Stimulated activated CD4-positive, alpha-beta T cell treated with anti-CD3 and anti-CD28 coated beads, TNF-alpha, amount 100 ng/mL, for 1 hour (primary cell): ENCODE data around the gene FCRLA.
"Not testable (repeated sequence)": the region's sequence is repeated elsewhere in the genome, so short reads cannot be mapped to it uniquely, and the experiment has no call there.

Experiments
- DNase-seq, 3 donors: peaks; one replicate each; pipeline ENCODE4 v3.0.0-alpha.2; 2020; ENCODE audit warnings: low read depth in 3 of 3, low spot score in 1 of 3

FCRLA gene, protein sequence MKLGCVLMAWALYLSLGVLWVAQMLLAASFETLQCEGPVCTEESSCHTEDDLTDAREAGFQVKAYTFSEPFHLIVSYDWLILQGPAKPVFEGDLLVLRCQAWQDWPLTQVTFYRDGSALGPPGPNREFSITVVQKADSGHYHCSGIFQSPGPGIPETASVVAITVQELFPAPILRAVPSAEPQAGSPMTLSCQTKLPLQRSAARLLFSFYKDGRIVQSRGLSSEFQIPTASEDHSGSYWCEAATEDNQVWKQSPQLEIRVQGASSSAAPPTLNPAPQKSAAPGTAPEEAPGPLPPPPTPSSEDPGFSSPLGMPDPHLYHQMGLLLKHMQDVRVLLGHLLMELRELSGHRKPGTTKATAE

DNA sequence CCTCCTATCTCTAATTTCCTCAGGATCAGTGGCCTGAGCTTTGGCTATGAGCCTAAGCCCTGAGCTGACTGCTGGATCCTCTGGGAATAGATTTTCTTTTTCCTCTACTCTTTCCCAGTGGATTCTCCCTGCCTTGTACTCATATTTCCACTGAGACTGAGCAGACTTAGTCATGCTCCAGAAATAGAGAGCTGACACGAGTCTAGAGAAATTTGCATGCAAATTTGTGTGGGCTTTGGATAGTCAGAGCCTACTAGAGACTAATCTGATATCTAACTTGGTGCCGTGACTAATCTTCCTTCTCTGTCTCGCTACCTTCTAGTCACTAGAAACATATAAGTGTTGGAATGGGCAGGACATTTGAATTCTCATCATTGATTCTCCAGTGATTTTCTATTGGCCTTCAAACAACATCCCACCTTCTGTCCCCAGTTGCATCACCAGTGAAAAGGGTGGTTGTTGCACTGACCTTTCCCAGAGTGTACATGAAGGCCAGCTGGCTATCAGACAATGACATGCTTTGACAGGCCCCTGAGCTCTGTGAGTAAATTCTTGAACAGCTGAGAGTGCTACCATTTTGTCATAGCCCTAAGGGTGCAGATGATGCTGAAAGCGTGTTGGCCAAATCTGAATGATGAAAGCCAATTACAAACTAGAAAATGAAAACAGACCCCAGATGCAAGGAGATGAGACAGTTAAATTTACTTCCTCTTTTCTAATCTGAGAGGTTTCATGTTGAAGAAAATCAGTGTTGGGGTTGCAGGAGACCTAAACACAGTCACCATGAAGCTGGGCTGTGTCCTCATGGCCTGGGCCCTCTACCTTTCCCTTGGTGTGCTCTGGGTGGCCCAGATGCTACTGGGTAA lies at the start of gene FCRLA:
FCRLA (plus strand) TSS at position 748 of the 866 bp plus-strand sequence; CDS start at position 784, 36 bp downstream.
- DNase-seq, result no peak

DNA sequence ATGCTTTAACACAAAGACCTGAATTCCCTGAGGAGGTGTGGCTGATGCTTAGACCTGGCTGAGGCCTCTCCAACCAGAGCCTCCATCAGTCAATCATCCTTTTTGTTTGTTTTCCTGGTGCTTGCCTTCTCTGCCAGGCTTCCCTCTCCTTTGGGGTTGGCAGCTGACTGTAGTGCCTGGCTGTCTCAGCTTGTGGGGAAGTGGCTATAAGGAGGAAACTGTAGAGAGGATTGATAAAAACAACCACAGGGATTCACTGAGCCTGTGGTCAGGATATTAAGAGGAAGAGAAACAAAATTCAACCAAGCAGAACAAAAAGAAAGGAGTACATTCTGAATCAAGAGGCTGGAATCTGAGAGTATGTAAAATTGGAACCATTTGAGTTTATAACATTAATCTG lies 48.5 kb upstream of the FCRLA start:
- DNase-seq, result not testable (repeated sequence)

DNA sequence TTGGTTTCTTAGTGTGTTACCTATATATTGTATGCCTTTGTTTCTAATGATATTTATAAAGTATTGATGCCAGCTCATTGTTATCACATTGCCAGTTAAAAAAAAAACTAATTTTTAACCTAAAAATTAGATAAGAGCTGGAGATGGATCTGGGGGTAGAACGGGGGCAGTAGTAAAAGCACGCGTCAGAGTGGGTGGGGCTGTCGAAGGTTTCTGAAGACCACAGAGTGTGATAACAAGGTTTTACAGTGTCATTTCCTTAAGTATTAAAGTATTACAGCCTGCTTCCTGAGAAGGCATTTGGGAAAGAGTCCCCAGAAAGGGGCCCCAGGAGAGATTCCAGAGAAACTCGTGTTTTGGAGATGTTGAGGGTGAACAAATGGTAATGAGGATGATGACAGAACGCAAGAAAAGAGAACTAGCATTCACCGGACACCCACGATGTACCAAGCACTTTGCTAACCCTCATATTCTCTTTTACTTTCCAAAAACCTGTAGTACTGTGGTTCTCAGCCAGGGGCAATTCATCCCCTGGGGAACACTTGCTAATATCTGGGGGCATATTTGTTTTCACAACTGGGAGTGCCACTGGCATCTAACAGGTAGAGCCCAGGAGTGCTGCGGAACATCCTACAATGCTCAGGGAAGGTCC lies 45.2 kb upstream of the FCRLA start:
- DNase-seq, result not testable (repeated sequence)

DNA sequence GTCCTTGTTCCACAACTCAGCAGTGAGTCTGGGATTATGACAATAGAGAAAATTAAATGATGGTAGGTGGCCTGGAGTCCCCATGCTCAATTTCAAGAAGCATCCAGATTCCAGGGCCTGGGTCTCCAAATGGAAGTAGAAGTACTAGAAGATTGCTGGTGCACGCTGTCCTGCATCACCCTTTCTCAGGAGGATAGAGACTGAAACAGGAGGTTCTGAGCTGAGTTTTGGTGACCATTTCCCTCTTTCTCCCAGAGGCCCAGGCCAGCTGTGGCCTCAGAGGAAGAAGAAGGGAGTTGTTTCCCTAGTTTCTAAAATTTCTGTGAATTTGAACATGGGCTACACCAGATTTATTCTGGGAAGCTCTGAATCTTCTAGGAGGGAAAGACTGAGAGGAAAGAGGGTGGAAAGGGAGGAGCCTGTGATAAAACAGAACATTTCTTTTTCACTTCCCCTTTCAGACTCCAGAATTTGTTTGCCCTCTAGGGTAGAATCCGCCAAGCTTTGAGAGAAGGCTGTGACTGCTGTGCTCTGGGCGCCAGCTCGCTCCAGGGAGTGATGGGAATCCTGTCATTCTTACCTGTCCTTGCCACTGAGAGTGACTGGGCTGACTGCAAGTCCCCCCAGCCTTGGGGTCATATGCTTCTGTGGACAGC lies 44.2 kb upstream of the FCRLA start, which contains the start of gene FCGR2B:
FCGR2B (plus strand) TSS at position 460 of the 656 bp plus-strand sequence; CDS start at position 559, 99 bp downstream.
- DNase-seq, result not testable (repeated sequence)

DNA sequence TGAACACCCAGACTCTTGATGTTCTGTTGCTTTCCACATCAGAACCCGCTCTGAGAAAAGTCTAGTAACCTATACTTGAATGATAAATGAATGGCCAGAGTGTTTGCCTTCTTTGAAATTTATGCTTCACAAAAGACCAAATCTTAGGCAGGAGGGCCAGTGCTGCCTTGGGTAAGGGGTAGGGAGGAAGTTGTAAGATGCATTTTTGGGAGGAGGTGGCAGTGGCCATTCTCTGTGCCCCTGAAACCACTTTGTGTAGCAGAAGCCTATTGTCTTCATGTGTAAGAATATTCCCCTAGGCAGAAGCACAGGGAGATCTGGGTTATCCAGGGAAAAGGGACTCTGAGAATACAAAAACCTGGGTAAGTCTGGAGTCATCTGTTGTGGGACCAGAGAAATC lies 43.5 kb upstream of the FCRLA start:
- not testable (repeated sequence) for DNase-seq

DNA sequence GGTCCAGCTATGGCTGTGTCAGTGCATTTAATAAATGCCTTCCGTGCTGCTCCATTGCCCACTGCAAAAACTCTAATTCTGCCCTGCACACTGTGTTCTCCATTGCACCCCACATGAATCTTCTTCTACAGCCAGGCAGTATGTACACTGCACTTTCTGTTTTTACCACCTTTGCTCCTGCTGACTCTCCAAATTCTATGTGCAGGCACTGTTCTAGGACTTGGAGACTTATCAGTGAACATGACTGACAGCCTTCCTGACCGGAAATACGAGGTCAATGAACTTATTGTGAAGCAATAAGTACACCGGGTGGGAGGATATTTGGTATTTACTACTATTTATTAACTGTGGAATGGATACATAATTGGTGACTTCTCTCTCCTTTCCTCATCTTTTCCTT lies 42.3 kb upstream of the FCRLA start:
- DNase-seq, result not testable (repeated sequence)

DNA sequence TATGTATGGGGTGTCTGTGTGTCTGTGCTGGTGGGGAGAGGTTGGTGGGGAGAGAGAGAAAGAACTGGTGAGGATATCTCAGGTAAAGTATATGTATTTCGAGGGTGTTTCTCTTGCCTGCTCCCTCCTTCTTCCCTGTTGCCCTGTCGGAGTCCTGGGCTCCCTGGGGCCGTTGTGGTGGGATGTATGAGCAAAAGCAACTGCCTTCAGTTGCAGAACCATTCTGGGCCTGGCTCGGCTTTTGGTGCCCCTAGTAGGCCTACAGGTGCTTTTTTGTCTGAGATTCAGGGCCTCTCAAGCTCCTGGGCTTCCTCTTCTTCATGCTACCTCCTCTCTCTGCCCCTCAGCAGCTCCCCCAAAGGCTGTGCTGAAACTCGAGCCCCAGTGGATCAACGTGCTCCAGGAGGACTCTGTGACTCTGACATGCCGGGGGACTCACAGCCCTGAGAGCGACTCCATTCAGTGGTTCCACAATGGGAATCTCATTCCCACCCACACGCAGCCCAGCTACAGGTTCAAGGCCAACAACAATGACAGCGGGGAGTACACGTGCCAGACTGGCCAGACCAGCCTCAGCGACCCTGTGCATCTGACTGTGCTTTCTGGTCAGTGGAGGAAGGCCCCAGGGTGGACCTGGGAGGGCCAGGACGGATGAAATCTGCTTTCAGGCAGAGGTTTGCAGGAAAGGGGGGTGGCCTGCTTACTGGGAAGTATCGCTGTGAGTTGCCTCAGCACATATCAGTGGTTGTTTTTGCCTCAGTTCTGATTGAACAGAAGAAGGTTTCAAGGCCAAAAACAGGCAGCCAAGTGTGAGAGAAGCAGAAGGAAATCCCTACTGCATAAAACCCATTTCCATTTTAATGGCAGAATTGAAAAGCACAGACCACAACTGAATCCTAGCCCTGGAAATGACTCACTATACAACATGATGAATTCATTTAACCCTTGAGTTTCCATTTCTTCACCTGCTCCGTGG lies 35.7 kb upstream of the FCRLA start:
- not testable (repeated sequence) for DNase-seq

DNA sequence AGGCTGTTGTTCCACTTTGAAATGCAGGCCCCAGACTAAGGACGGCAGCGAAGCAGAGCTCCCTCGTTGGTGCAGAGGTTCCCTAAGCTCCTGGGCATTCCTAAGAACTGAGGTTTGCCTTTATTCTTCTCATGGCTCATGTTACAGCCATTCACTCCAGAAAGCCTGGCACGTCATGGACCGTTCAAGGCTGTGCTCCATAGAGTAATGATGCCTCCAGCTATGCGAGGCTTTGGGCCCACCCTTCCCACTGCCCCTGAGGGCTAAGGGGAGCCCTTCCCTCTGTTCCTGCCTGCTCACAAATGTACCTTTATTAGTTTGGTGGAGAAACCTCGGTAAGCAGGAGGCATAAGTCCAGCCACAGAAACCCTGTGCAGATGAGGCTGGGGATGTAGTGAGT lies 33.6 kb upstream of the FCRLA start:
- DNase-seq, result not testable (repeated sequence)

DNA sequence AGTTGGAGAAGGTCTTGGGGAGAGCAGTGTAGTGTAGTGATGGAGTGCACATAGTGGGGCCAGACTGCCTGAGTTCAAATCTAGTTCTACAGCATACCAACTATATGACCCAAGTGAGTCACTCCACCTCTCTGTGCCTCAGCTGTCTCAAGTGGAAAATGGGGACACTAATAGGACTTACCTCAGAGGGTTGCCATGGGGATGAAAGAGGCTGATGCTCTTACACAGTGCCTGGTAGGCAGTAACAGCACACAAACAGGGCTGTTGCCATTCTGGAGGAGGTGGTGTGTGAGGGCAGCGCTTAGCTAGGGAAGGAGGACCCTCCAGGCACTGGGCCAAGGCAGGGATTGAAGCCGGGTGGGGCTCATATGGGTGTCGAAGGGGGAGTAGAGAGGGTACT lies 32.6 kb upstream of the FCRLA start:
- not testable (repeated sequence) for DNase-seq

DNA sequence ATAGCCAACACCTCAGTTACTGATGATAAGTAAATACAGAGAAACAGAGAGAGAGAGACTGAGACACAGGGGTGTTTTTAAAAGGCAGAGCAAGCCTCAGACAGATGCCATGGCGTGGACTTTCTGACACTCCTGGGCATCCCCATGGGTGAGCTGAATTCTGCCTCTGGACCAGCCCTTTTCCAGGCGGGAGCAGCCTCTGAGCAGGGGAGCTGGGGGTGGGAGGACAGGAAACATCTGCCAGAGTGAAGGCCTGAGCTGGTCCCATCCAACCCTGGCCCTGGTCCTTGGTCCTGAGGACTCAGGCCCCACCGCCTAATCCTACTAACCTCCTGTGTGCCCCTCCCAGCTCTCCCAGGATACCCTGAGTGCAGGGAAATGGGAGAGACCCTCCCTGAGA lies 32.1 kb upstream of the FCRLA start:
- DNase-seq, result not testable (repeated sequence)

DNA sequence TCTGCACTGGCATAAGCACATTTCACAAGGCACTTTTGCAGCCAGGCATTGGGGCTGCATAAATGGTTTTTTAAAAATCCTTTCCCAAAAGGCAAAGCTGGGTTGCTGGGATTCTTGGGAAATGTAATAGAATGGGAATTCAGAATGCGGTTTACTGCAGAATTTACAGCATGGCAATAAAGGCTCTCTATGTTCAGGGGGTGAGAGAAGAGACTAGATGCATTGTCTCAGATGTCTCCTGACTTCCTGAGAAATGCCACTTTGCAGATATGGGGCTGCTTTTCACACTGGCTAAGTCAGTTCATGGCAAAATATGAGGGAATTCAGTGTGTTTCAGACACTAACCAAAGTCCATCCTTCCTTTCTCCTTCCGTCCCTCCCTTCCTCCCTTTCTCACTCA lies 30.6 kb upstream of the FCRLA start:
- no peak for DNase-seq

DNA sequence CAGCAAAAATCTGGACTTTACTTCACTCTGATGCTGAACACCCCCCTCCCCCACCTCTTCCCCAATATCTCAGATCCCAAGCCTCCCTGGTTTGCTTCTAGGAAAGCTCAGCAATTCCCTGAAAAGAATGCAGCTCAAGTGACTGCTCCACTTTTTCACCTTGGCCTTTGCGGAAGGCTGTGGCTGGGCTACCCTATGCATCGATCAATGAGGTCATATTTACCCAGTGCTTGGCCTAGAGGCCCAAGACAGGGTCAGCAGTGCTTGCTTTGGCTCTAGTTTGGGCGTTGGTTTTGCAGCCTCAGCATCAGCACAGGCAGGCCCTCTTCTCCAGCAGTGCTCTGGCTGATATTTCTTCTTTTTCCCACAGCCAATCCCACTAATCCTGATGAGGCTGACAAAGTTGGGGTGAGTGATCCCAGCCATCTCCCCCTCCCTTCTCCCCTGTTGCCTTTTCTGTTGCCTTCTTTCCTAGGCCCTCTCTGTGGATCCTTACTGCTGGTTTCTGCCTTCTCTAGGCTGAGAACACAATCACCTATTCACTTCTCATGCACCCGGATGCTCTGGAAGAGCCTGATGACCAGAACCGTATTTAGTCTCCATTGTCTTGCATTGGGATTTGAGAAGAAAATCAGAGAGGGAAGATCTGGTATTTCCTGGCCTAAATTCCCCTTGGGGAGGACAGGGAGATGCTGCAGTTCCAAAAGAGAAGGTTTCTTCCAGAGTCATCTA lies 29.9 kb upstream of the FCRLA start:
- no peak for DNase-seq

DNA sequence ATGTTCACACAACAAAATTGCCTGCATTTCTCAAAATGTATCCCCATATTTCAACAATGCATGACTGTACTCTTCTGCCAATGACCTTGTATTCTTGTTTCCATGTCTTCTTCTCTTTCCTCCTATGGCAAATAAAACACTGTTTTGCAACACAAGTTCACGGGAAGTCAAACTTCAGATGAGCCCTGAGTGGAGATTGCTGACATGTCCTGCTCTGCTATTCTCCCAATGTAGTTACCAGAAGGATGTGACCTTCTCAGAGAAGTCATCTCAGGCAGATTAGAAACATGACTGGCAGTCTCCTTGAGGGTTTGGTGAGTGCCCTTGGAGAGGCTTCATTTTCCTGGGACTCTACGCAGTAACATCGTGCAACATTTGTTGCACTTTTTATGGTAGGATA lies 28.5 kb upstream of the FCRLA start:
- DNase-seq, result no peak

DNA sequence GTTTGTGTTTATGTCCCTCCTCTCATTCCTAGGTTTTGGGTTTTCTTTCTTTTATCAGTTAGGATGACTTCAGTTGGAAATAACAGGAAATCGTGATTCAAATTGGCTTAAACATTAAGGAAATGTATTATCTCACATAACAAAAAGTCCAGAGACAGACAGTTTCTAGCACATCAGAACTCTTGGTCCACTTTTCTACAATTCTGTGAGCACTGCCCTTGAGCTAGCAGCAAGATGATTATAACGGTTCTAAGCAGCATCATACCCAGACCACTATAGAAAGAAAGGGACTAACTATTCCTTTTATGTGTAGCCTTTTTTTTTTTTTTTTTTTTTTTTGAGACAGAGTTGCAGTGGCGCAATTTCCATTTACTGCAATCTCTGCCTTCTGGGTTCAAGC lies 25.1 kb upstream of the FCRLA start:
- DNase-seq, result no peak

DNA sequence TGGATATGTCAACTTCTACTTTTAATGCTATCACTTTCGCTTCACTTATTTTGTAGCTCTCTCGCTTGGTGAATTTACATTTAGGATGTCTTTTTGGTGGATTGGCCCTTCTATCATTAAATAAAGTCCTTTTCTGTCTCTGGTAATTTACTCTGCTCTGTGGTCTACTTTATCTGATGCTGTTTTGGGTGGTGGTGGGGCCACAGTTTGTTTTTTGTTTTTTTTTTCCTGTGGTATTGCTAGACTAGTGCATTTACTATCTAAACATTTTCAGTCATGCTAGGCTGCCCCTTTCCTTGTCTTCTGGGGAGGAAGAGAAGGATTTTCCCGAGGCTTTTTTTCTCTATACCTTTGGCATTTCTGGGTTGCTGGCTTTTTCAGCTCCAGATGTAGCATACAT lies 18.1 kb upstream of the FCRLA start:
- no peak for DNase-seq

DNA sequence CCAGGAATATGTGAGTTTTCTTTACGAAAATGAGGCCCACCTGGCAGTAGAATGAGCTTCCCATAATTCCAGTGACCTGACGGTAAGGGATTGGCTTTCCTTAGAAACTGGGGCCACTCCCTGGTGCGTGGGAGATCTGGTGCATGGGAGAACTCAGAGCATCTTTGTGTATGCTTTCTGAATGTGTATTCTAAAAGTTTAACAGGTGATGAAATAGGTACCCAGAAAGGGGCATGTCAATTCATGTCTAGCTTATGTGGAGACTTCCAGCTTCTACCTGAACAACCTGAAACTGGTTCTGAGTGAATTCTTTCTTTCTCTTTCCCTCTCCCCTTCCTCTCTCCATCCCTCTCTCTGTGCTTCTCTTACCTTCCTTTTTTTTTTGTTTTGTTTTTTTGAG lies 15.2 kb upstream of the FCRLA start:
- no peak for DNase-seq

DNA sequence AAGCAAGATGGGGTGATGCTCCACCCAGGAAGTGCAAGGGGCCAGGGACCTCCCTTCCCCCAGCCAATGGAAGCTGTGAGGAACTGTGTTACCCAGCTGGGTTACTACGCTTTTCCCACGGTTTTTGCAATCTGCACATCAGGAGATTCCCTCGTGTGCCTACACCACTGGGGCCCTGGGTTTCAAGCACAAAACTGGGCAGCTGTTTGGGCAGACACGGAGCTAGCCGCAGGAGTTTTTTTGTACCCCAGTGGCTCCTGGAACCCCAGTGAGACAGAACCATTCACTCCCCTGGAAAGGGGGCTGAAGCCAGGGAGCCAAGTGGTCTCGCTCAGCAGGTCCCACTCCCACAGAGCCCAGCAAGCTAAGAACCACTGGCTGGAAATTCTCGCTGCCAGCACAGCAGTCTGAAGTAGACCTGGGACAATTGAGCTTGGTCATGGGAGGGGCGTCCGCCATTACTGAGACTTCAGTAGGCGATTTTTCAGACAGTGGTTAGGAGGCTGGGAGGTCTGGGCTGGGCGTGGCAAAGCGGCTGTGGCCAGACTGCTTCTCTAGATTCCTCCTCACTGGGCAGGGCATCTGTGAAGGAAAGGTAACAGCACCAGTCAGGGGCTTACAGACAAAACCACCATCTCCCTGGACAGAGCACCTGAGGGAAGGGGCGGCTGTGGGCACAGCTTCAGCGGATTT lies 13.9 kb upstream of the FCRLA start:
- not testable (repeated sequence) for DNase-seq

DNA sequence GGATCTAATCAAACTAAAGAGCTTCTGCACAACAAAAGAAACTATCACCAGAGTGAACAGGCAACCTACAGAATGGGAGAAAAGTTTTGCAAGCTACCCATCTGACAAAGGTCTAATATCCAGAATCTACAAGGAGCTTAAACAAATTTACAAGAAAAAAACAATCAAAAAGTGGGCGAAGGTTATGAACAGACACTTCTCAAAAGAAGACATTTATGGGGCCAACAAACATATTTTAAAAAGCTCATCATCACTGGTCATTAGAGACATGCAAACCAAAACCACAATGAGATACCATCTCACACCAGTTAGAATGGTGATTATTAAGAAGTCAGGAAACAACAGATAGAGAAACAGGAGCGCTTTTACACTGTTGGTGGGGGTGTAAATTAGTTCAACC lies 8.7 kb upstream of the FCRLA start:
- DNase-seq, result not testable (repeated sequence)

DNA sequence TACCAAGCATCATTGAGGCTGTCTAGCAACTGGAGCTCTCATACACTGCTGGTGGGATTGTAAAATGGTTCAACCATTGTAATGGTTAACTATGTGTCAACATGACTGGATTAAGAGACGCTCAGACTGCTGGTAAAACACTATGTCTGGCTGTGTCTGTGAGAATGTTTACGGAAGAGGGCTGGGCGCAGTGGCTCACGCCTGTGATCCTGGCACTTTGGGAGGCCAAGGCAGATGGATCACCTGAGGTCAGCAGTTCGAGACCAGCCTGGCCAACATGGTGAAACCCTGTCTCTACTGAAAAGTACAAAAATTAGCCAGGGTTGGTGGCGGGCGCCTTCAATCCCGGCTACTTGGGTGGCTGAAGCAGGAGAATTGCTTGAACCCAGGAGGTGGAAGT lies 4.8 kb upstream of the FCRLA start:
- no peak for DNase-seq
